Caki2 (cell line): ENCODE data around the gene SHC1. TPM values are rescaled to one million over a fixed set of nuclear protein-coding genes. Genes with fewer than 3 reads are reported as not detected.

ENCODE experiments used
- DNase-seq: peaks from one replicate; pipeline ENCODE4 v3.0.0-alpha.2; 2015; ENCODE audit warnings: low read depth
- in situ Hi-C: cut with HindIII; loops from 2 replicates; pipeline ENCODE4 v1.10.0; 2016; ENCODE audit warnings: low sequenced_read_pairs, low pct_unique_long_range_greater_than_20kb, mixed read lengths
- total RNA-seq: library from RNA; depleted of rRNA; stranded (reverse); fragments of >200 nt; shearing (Covaris generic); gene quantifications from 2 replicates; pipeline ENCODE4 v1.2.3, GENCODE V29; 2014; ENCODE audit warnings: low replicate concordance; rRNA removed

Gene SHC1
- total RNA-seq, 1 experiment from 2014 or later, result 109 TPM

GRCh38 chr1:154934358-154934948, 36.1 kb downstream of the SHC1 start:
- in situ Hi-C loops, result no loop called here
- no peak for DNase-seq

- in situ Hi-C loops, result no loop called here
- DNase-seq, result peak; percentile 76
Observed at GRCh38 chr1:154931940-154932487, 38.5 kb downstream of the SHC1 start.

GRCh38 chr1:154926201-154926600, 44.3 kb downstream of the SHC1 start:
- no peak for DNase-seq
- in situ Hi-C loops, result no loop called here

- DNase-seq, result no peak
- in situ Hi-C loops, result no loop called here
Observed at GRCh38 chr1:154925335-154926170, 45.0 kb downstream of the SHC1 start.

GRCh38 chr1:154923695-154924094, 46.9 kb downstream of the SHC1 start:
- no peak for DNase-seq
- in situ Hi-C loops, result no loop called here

GRCh38 chr1:154913273-154913672, 57.3 kb downstream of the SHC1 start:
- no peak for DNase-seq
- in situ Hi-C loops, result no loop called here

GRCh38 chr1:154912755-154913154, 57.8 kb downstream of the SHC1 start:
- in situ Hi-C loops, result no loop called here

More at GRCh38 chr1:154912755-154913154, 57.8 kb downstream of the SHC1 start:
- no peak for DNase-seq

Other genes with a start within 250 kb of the SHC1 start
- gene KCNN3, start 100.5 kb downstream of the SHC1 start, total RNA-seq, result not detected in 2 replicates
- 49.9 and 66.3 TPM in 2 replicates for gene PMVK, start 34.0 kb downstream of the SHC1 start, total RNA-seq
- gene PBXIP1, start 14.6 kb downstream of the SHC1 start, total RNA-seq, result 19.2 and 33.0 TPM in 2 replicates
- gene PYGO2, start 9.0 kb downstream of the SHC1 start, total RNA-seq, result 18.4 and 22.2 TPM in 2 replicates
- gene CKS1B, start 3.9 kb upstream of the SHC1 start, total RNA-seq, result 166 and 305 TPM in 2 replicates
- 33.4 and 41.9 TPM in 2 replicates for gene FLAD1, start 12.6 kb upstream of the SHC1 start, total RNA-seq
- not detected in 2 replicates for gene LENEP, start 22.8 kb upstream of the SHC1 start, total RNA-seq
- gene ZBTB7B, start 32.1 kb upstream of the SHC1 start, total RNA-seq, result 12.2 and 22.8 TPM in 2 replicates
- gene DCST2, start 63.0 kb upstream of the SHC1 start, total RNA-seq, result not detected in 2 replicates
- not detected in 2 replicates for gene DCST1, start 63.1 kb upstream of the SHC1 start, total RNA-seq
- gene ADAM15, start 80.6 kb upstream of the SHC1 start, total RNA-seq, result 102 and 125 TPM in 2 replicates
- gene EFNA4, start 93.0 kb upstream of the SHC1 start, total RNA-seq, result 22.3 and 38.5 TPM in 2 replicates
- gene EFNA3, start 108.1 kb upstream of the SHC1 start, total RNA-seq, result 9.1 and 10.0 TPM in 2 replicates
- 2.5 and 19.2 TPM in 2 replicates for gene EFNA1, start 157.1 kb upstream of the SHC1 start, total RNA-seq
- gene SLC50A1, start 165.1 kb upstream of the SHC1 start, total RNA-seq, result 46.9 and 54.7 TPM in 2 replicates
- 171 and 198 TPM in 2 replicates for gene DPM3, start 169.8 kb upstream of the SHC1 start, total RNA-seq
- gene KRTCAP2, start 202.6 kb upstream of the SHC1 start, total RNA-seq, result 271 and 341 TPM in 2 replicates
- gene TRIM46, start 203.1 kb upstream of the SHC1 start, total RNA-seq, result not detected in 2 replicates
- gene THBS3, start 237.2 kb upstream of the SHC1 start, total RNA-seq, result 20.5 and 28.3 TPM in 2 replicates
- gene MTX1, start 237.9 kb upstream of the SHC1 start, total RNA-seq, result 152 and 172 TPM in 2 replicates